GM18511 (cell line): ENCODE data around the gene SERPINA6.
"Not testable (repeated sequence)": the region's sequence is repeated elsewhere in the genome, so short reads cannot be mapped to it uniquely, and the experiment has no call there.

ENCODE experiments used
- ATAC-seq: cut with Tn5 transposase; IDR thresholded peaks from one replicate; pipeline ENCODE4 v1.9.1; 2021; ENCODE audit warnings: mild to moderate bottlenecking, moderate library complexity; ENCODE audit not compliant: unreplicated experiment

Gene SERPINA6, protein sequence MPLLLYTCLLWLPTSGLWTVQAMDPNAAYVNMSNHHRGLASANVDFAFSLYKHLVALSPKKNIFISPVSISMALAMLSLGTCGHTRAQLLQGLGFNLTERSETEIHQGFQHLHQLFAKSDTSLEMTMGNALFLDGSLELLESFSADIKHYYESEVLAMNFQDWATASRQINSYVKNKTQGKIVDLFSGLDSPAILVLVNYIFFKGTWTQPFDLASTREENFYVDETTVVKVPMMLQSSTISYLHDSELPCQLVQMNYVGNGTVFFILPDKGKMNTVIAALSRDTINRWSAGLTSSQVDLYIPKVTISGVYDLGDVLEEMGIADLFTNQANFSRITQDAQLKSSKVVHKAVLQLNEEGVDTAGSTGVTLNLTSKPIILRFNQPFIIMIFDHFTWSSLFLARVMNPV

DNA sequence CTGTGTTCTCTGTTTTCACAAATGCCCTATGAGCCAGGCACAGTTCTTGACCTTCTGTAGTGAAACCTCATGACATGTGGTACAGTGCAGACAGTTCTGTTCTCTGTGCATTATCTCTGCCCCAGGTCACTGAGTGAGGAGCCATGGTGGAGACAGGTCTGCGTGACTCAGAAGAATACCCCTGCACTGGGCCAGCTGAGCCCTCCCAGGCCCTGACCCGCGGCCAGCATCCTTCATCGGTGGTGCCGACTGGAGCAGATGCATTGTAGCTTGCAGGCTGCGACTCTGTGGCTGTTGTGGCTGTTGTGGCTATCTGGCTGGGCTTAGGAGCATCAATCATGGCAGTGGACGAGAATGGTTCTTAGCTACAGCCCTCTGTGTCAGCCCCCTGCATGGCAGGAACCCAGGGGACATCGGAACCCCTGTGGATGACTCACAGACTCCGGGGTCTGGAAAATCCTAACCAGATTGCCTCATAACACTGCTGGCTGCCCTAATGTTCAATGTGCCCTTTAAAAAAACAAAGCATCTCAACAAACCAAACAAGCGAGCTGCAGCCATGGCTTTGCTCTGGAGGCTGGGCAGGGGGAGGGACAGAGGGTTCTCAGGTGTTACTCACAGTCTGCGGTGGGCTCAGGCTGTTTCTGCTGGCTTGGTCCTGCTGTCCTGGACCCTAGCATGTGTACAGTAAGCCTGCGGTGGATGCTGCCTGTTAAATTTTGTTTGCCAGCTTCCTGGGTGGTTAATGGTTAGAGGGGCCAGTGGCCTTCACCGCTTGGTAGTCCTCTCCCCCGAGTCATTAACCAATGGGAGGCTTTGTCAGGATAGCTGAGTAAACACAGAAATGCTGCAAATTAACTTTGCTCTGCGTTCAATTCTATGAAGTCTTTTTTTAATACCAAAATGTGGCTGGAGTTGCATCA is at the start of gene SERPINA6:
SERPINA6 (minus strand) TSS at position 689 of the 923 bp plus-strand sequence. CDS start 8,688 bp downstream, outside the sequence.
- ATAC-seq: no peak

DNA sequence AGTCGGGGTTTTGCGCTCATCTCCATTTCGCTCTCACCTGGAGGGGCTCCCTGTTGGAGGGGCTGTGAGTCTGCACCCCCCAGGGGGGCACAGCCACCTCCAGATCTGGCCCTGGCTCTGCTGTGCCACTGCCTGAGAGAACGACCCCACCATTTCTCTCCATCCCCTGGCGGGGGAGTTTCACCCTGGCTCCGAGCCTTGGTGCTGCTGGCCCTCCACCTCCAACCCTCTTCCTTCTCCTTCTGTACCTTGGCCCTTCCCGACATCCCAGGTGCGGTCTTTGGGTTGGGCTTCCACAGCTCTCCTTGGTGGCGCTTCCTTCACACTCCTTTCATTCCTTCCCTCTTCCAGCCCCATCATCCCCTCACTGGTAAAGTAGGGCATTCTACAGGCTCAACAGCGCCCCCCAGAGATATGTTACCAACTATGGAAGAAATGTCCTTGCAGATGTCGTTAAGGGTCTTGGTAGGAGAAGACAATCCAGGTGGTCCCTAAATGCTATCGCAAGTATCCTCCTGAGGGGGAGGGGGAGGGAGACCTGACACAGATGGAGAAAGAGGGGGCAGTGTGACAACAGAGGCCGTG is 49.0 kb upstream of the SERPINA6 start:
- ATAC-seq: no peak

GRCh38 chr14:94370524-94370910 is 47.4 kb upstream of the SERPINA6 start:
- no peak for ATAC-seq

- not testable (repeated sequence) for ATAC-seq
These were observed 46.8 kb upstream of the SERPINA6 start for GRCh38 chr14:94369766-94370523.

GRCh38 chr14:94368956-94369355 is 45.8 kb upstream of the SERPINA6 start:
- no peak for ATAC-seq

DNA sequence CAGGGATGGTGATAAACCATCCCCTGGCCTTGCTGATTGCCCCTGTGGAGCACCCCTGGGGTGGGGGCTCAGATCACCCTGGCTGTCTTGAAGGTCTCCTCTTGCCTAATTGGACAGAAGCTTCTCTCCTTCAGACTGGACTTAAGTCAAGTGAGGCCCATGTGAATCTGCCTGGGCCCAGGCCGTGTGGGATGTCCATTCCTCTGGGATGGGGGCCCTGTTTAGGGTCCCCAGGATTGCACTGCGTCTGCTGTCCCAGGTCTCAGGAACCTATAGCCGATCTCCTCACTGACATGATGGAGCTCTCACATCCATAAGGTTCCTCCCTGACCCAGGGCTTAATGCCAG is 45.1 kb upstream of the SERPINA6 start:
- no peak for ATAC-seq

- no peak for ATAC-seq
These were observed 44.5 kb upstream of the SERPINA6 start for GRCh38 chr14:94367347-94368242.

DNA sequence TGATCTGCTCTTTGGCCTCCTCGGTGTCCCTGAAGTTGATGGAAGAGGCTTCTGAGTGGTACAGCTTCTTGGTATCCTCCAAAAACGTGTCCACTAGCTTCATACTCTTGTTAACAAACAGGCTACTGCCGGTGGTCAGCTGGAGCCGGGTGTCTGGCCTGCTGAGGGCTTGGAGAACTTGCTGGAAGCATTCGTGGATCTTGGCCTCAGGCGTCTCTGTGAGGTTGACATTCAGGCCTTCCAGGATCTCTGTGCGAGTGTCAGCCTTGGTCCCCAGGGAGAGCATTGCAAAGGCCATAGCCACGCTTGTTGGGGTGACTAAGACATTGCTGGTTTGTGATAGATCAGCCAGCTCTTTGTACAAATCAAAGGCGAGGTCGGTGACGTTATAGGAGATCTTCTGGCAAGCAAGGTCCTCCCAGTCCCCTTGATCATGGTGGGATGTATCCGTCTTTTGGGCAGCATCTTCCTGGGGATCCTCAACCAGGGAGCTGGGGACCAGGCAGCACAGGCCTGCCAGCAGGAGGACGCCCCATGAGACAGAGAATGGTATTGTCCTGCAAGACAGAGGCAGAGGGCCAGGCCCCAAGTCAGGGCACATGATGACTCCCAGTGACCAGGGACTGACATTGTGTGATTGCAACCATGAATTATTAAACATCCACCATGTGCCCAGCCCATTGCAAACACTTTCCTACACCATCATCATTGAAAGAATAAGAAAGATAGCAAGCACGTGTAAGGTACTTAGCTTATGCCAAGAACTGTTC is 43.2 kb upstream of the SERPINA6 start, which contains the start of gene SERPINA2:
SERPINA2 (minus strand) TSS at position 553 of the 770 bp plus-strand sequence.
- no peak for ATAC-seq

GRCh38 chr14:94365624-94366023 is 42.5 kb upstream of the SERPINA6 start:
- ATAC-seq: no peak

DNA sequence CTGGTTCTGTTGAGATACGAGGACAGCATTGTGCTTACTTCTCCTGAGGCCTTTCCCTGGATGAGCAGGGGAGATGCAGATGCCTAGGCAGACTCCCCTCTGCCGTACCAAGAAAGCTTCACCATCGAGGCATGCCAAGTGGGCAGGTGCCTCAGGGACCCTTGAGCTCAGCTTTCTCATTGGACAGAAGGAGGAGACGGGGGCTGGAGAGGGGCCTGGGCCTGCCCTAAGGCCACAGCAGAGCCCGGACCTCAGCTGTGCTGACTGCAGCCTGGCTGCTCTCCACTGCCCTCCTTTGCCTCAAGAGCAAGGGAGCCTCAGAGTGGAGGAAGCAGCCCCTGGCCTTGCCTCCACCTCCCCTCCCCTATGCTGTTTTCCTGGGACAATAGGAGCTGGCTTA is 41.8 kb upstream of the SERPINA6 start:
- no peak for ATAC-seq

- ATAC-seq: no peak
These were observed 40.9 kb upstream of the SERPINA6 start for GRCh38 chr14:94364037-94364436.

GRCh38 chr14:94363151-94363624 is 40.1 kb upstream of the SERPINA6 start:
- ATAC-seq: no peak

GRCh38 chr14:94362614-94363133 is 39.5 kb upstream of the SERPINA6 start:
- no peak for ATAC-seq

DNA sequence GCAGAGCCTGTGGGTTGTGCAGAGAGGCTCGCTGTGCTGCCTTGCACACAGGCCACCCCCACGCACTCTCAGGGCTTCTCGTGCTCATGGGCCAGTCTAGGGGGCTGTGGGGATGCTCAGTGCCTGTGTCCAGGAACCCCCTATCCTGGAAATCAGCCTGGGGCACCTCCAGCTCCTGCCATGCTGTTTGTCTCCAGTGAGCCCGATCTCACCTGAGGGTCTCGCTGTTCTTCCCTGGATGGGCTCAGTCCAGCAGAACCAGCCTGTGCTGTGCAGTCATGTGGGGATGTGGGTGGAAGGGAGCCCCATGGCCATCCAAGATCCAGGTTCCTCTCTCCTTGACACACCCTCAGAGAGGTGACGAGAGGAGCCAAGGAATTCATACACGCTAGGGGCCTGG is 38.5 kb upstream of the SERPINA6 start:
- no peak for ATAC-seq

DNA sequence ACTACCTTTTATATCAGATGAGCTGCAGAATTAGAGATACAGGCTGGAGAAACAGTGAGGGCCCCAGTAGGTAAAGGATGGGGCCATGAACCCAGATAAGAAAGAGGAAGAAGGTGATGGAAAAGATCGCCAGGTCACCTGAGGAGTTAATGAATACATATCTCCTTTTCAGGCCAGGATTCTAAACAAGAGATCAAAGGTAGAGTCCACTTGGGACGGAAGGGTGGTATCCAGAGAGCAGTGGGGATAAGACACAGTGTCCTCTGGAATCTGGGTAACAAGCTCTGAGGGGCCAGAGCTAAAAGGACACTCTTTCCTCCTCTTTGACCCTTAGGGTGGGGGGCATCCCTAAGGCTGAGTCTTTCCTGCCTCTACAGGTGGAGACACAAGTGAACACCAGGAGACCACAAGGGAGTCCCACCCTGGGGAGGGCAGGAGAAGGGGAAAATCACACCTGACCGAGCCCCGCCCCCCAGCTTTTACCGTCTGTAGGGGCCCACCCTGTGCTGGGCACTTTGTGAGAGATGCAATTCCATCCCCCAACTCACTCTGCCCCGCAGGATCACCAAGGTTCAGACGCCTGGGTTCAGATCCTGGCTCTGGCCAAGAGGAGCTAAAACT is 37.9 kb upstream of the SERPINA6 start:
- ATAC-seq: no peak

- no peak for ATAC-seq
These were observed 34.0 kb upstream of the SERPINA6 start for GRCh38 chr14:94357166-94357565.

GRCh38 chr14:94356379-94357056 is 33.4 kb upstream of the SERPINA6 start:
- ATAC-seq: no peak
